ENCODE results near the gene TUBA3C.
"Not testable (repeated sequence)": the region's sequence is repeated elsewhere in the genome, so short reads cannot be mapped to it uniquely, and the experiment has no call there.

The TUBA3C gene

GRCh38 chr13:19181621-19182485 lies at the start of gene TUBA3C:
Gene TUBA3C (minus strand): TSS chr13:19181824. CDS start chr13:19181747, 77 bp downstream.
- H3K27ac ChIP-seq = no peak within 1 kb of the TSS
- no peak for TF ChIP-seq CTCF (IDR thresholded peaks at IDR 0.05)
- TF ChIP-seq ZFX (IDR thresholded peaks at IDR 0.05; ENCODE audit: borderline replicate concordance) = no peak

DNA sequence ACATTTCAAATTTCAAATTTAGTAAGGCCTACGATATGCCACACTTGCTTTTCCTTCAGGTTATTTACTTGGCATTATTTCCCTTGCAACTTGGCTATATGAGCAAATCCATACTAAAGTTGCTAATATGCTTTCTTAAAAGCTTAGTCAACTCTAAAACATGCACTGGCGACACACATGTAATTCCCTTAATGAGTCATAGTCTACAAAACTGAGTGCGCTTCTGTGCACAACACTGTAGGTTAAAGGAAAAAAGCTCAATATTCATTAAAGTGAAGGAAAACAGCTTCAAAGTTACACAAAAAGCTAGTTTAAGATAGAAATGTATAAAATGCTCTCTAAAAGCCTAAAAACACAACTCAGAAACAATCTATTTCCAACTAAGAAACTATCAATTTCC lies 25.8 kb upstream of the TUBA3C start:
- H3K27ac ChIP-seq = not testable (repeated sequence)

GRCh38 chr13:19192622-19193021 lies 11.0 kb upstream of the TUBA3C start:
- H3K27ac ChIP-seq = not testable (repeated sequence)

DNA sequence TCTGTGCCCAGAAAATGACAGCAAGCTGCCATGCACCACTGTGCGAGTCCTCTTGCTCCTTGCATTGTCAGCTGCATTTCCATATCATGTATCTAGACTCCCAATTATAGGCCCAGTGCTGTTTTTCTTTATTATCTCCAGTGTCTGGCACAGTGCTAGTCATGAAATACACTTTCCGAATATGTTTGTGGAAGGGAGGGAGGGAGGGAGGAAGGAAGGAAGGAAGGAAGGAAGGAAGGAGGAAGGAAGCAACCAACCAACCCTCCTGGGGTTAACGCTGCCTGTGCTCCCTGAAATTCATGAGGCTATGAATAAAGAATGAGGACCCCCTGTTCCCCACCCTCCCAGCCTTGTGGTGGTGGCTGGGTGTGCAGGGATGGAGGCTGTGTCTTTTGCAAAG lies 8.3 kb upstream of the TUBA3C start:
- H3K27ac ChIP-seq = not testable (repeated sequence)

DNA sequence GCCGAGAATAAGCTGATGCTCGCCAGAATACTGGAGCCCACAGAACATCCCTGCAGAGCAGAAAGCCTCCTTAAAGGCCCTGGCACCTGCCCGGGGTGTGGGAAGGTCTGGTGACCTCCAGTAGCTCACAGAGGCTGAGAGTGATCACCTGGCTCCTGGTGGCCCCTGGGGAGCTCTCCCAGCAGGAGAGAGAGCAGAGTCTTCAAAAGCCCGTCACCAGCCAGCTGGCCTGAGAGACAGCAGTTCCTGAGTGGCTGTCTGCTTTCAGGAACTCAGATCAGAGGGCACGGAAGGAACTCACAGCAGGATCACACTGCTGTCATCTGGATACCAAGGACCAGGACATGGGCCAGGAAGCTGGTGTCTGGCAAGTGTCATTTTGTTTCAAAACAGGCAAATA lies 7.7 kb upstream of the TUBA3C start:
- not testable (repeated sequence) for H3K27ac ChIP-seq

GRCh38 chr13:19185865-19186645 lies 4.4 kb upstream of the TUBA3C start:
- no peak overlapping the region for H3K27ac ChIP-seq
- TF ChIP-seq ZFX (IDR thresholded peaks at IDR 0.05; ENCODE audit: borderline replicate concordance) = no peak
- no peak for TF ChIP-seq CTCF (IDR thresholded peaks at IDR 0.05)

DNA sequence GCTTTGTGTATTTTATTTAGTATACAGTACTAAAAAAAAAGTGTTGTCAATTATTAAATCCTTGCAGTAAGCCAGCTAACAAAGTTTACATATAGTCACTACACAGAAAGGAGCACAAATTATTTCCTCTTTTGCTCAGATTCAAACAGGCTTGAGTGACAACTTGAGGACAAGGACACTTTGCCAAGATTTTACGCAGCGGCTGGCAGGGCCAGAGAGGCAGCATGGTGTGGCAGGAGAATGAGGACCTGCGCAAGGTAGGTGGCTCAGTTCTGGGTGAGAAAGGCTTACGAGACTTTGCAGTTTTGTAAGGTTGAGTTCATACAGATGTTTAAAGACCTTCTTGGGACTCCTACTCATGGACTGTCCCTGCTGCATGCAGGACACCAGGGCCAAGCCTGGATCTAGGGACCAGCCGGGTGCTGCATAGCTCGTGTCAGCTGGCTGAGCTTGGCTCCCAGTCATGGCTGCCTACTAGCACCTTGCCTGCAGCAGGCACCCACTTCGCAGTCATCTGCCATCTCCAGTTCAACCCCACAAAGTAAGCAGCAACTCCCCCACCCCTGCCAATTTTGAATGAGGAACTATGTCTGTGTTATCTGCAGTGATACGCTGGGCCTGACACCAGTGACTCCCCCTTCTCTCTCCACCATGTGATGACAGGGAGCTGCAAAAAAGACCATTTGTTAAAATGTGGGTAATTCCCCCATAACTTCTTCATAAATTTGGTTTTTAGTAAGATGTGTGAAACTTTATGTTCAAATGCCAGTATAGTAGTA lies 3.7 kb upstream of the TUBA3C start:
- H3K27ac ChIP-seq = no peak overlapping the region

GRCh38 chr13:19184176-19184575 lies 2.6 kb upstream of the TUBA3C start:
- no peak for TF ChIP-seq ZFX (IDR thresholded peaks at IDR 0.05; ENCODE audit: borderline replicate concordance)
- no peak for TF ChIP-seq CTCF (IDR thresholded peaks at IDR 0.05)
- no peak overlapping the region for H3K27ac ChIP-seq

More for the DNA sequence above, 3.7 kb upstream of the TUBA3C start:
- no peak for TF ChIP-seq ZFX (IDR thresholded peaks at IDR 0.05; ENCODE audit: borderline replicate concordance)
- TF ChIP-seq CTCF (IDR thresholded peaks at IDR 0.05) = no peak

- H3K27ac ChIP-seq = no peak overlapping the region
- no peak for TF ChIP-seq CTCF (IDR thresholded peaks at IDR 0.05)
- TF ChIP-seq ZFX (IDR thresholded peaks at IDR 0.05; ENCODE audit: borderline replicate concordance) = no peak
Observed at GRCh38 chr13:19183676-19184075, 2.1 kb upstream of the TUBA3C start.
